ENCODE measurements around the gene TRAPPC6A.
"Not testable (repeated sequence)": the region's sequence is repeated elsewhere in the genome, so short reads cannot be mapped to it uniquely, and the experiment has no call there.

The TRAPPC6A gene

GRCh38 chr19:45121827-45122345 is 56.2 kb downstream of the TRAPPC6A start:
- no peaks in the 10 kb centered on the region for H3K36me3 ChIP-seq (ENCODE audit: control insufficient read depth in 1 of 2, insufficient read depth in 2 of 2, low read length in 2 of 2)
- no peak overlapping the region for H3K4me3 ChIP-seq (ENCODE audit: low read depth in 1 of 2, low read length in 2 of 2)
- H3K27ac ChIP-seq (ENCODE audit: low read length) = no peak overlapping the region
- peaks cover 3 to 21% of the 10 kb centered on the region in 2 donors for H3K4me1 ChIP-seq (ENCODE audit: control insufficient read depth in 1 of 2, insufficient read depth in 2 of 2, low read length in 2 of 2)
- H3K27me3 ChIP-seq (ENCODE audit: low read depth, low read length) = no peaks in the 10 kb centered on the region
- no peaks in the 10 kb centered on the region for H3K9me3 ChIP-seq (ENCODE audit: control insufficient read depth in 1 of 2, low read length in 2 of 2)

- H3K27me3 ChIP-seq (ENCODE audit: low read depth, low read length) = no peaks in the 10 kb centered on the region
- peaks cover 3 to 24% of the 10 kb centered on the region in 2 donors for H3K4me1 ChIP-seq (ENCODE audit: control insufficient read depth in 1 of 2, insufficient read depth in 2 of 2, low read length in 2 of 2)
- no peaks in the 10 kb centered on the region for H3K36me3 ChIP-seq (ENCODE audit: control insufficient read depth in 1 of 2, insufficient read depth in 2 of 2, low read length in 2 of 2)
- H3K4me3 ChIP-seq (ENCODE audit: low read depth in 1 of 2, low read length in 2 of 2) = no peak overlapping the region
- no peaks in the 10 kb centered on the region for H3K9me3 ChIP-seq (ENCODE audit: control insufficient read depth in 1 of 2, low read length in 2 of 2)
- no peak overlapping the region for H3K27ac ChIP-seq (ENCODE audit: low read length)
Observed at GRCh38 chr19:45119582-45119981, 58.5 kb downstream of the TRAPPC6A start.

GRCh38 chr19:45118591-45119355 is 59.3 kb downstream of the TRAPPC6A start:
- H3K27me3 ChIP-seq (ENCODE audit: low read depth, low read length); H3K36me3 ChIP-seq (ENCODE audit: control insufficient read depth in 1 of 2, insufficient read depth in 2 of 2, low read length in 2 of 2); H3K4me3 ChIP-seq (ENCODE audit: low read depth in 1 of 2, low read length in 2 of 2); H3K9me3 ChIP-seq (ENCODE audit: control insufficient read depth in 1 of 2, low read length in 2 of 2); H3K27ac ChIP-seq (ENCODE audit: low read length): not testable (repeated sequence)
- peaks cover 3 to 24% of the 10 kb centered on the region in 2 donors for H3K4me1 ChIP-seq (ENCODE audit: control insufficient read depth in 1 of 2, insufficient read depth in 2 of 2, low read length in 2 of 2)

DNA sequence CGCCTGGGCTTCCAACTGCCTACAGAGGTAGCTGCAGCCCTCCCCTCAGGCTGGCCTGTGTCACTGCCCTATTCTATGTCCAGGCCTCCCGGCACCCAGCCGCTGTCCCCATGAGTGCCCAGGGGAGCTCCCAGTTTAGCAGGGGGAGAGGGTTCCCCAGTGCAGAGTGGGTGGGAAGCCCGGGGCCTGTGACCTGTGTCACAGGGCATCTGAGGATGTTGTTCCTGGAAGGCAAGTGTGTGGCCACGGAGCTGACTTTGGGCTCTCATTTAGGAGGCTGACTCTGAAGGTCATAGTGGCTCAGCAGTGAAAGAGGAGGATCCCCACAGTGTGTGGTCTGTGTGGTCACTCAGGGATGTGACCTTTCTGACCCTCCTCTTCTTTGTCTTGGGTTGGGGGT is 59.9 kb downstream of the TRAPPC6A start:
- Histone ChIP-seq H3K36me3 (ENCODE audit: control insufficient read depth in 1 of 2, insufficient read depth in 2 of 2, low read length in 2 of 2) (no peaks in the 10 kb centered on the region), H3K4me1 (ENCODE audit: control insufficient read depth in 1 of 2, insufficient read depth in 2 of 2, low read length in 2 of 2) (peaks cover 3 to 24% of the 10 kb centered on the region in 2 donors), H3K27me3 (ENCODE audit: low read depth, low read length) (no peaks in the 10 kb centered on the region), H3K9me3 (ENCODE audit: control insufficient read depth in 1 of 2, low read length in 2 of 2) (no peaks in the 10 kb centered on the region), H3K27ac (ENCODE audit: low read length) (no peak overlapping the region), H3K4me3 (ENCODE audit: low read depth in 1 of 2, low read length in 2 of 2) (no peak overlapping the region)

- Histone ChIP-seq H3K4me1 (ENCODE audit: control insufficient read depth in 1 of 2, insufficient read depth in 2 of 2, low read length in 2 of 2) (peaks cover 3 to 24% of the 10 kb centered on the region in 2 donors), H3K27me3 (ENCODE audit: low read depth, low read length) (no peaks in the 10 kb centered on the region), H3K27ac (ENCODE audit: low read length) (no peak overlapping the region), H3K9me3 (ENCODE audit: control insufficient read depth in 1 of 2, low read length in 2 of 2) (no peaks in the 10 kb centered on the region), H3K4me3 (ENCODE audit: low read depth in 1 of 2, low read length in 2 of 2) (no peak overlapping the region), H3K36me3 (ENCODE audit: control insufficient read depth in 1 of 2, insufficient read depth in 2 of 2, low read length in 2 of 2) (no peaks in the 10 kb centered on the region)
Observed at GRCh38 chr19:45117671-45118070, 60.4 kb downstream of the TRAPPC6A start.

- Histone ChIP-seq H3K27ac (ENCODE audit: low read length) (no peak overlapping the region), H3K9me3 (ENCODE audit: control insufficient read depth in 1 of 2, low read length in 2 of 2) (no peaks in the 10 kb centered on the region), H3K27me3 (ENCODE audit: low read depth, low read length) (no peaks in the 10 kb centered on the region), H3K4me1 (ENCODE audit: control insufficient read depth in 1 of 2, insufficient read depth in 2 of 2, low read length in 2 of 2) (peaks cover 2 to 24% of the 10 kb centered on the region in 2 donors), H3K36me3 (ENCODE audit: control insufficient read depth in 1 of 2, insufficient read depth in 2 of 2, low read length in 2 of 2) (no peaks in the 10 kb centered on the region), H3K4me3 (ENCODE audit: low read depth in 1 of 2, low read length in 2 of 2) (no peak overlapping the region)
Observed at GRCh38 chr19:45117167-45117594, 60.9 kb downstream of the TRAPPC6A start.

DNA sequence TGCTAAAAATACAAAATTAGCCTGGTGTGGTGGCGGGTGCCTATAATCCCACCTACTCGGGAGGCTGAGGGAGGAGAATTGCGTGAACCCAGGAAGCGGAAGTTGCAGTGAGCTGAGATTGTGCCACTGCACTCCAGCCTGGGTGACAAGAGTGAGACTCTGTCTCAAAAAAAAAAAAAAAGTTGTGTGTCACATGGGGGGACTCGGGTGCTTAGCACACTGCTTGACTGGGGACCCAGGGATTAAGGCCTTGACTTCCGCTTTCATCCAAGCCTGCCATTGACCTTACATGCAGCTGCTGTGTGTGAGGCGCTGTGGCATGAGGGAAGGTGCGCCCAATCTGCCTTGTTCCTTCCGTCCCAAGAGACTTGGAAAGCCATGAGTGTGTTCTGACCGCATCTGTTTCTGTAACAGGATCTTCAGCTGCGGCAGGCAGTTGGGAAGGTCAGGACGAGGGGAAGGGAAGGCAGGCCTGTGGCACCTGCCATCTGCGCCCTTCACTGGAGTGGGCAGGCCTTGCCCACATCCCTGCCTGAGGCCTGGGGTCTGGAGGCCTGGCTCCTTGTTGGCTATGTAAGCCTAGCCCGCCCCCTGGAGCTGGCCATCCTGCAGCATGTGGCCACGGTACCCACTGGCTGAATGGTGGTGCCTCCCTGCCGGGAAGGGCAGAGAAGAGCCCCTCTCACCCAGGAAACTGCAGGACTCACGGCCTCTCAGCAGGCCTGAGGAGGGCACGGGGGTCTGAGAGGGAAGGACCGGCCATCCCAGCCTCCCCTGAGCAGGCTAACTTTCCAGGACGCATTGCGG is 62.0 kb downstream of the TRAPPC6A start:
- Histone ChIP-seq H3K9me3 (ENCODE audit: control insufficient read depth in 1 of 2, low read length in 2 of 2) (no peaks in the 10 kb centered on the region), H3K27ac (ENCODE audit: low read length) (no peak overlapping the region), H3K4me3 (ENCODE audit: low read depth in 1 of 2, low read length in 2 of 2) (no peak overlapping the region), H3K36me3 (ENCODE audit: control insufficient read depth in 1 of 2, insufficient read depth in 2 of 2, low read length in 2 of 2) (no peaks in the 10 kb centered on the region), H3K4me1 (ENCODE audit: control insufficient read depth in 1 of 2, insufficient read depth in 2 of 2, low read length in 2 of 2) (peaks cover 0 to 24% of the 10 kb centered on the region in 2 donors), H3K27me3 (ENCODE audit: low read depth, low read length) (no peaks in the 10 kb centered on the region)

GRCh38 chr19:45114116-45114515 is 63.9 kb downstream of the TRAPPC6A start:
- H3K27me3 ChIP-seq (ENCODE audit: low read depth, low read length) = no peaks in the 10 kb centered on the region
- no peak overlapping the region for H3K4me3 ChIP-seq (ENCODE audit: low read depth in 1 of 2, low read length in 2 of 2)
- H3K27ac ChIP-seq (ENCODE audit: low read length) = no peak overlapping the region
- H3K4me1 ChIP-seq (ENCODE audit: control insufficient read depth in 1 of 2, insufficient read depth in 2 of 2, low read length in 2 of 2) = peaks cover 0 to 24% of the 10 kb centered on the region in 2 donors
- no peaks in the 10 kb centered on the region for H3K36me3 ChIP-seq (ENCODE audit: control insufficient read depth in 1 of 2, insufficient read depth in 2 of 2, low read length in 2 of 2)
- no peaks in the 10 kb centered on the region for H3K9me3 ChIP-seq (ENCODE audit: control insufficient read depth in 1 of 2, low read length in 2 of 2)

DNA sequence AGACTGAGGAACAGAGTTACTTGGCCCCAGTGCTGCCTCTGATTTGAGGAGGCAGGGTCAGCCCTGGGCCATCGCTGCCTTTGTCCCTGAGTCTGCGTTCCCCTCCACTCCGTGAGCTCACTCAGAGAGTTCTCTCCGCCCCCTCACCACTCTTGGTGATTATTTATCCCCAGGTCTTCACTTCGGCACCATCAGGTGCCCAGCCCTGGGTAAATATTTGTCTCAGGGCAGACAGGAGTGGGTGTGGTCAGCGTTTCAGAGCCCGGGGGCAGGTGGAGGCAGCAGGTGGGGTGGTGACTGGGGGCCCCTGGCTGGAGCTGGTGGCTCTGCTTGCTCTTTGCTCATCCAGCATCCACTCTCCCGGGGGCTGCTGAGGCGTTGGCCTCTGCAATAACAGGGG is 64.4 kb downstream of the TRAPPC6A start:
- H3K4me1 ChIP-seq (ENCODE audit: control insufficient read depth in 1 of 2, insufficient read depth in 2 of 2, low read length in 2 of 2) = peaks cover 0 to 23% of the 10 kb centered on the region in 2 donors

More for the DNA sequence above, 64.4 kb downstream of the TRAPPC6A start:
- Histone ChIP-seq H3K27me3 (ENCODE audit: low read depth, low read length) (no peaks in the 10 kb centered on the region), H3K4me3 (ENCODE audit: low read depth in 1 of 2, low read length in 2 of 2) (no peak overlapping the region), H3K27ac (ENCODE audit: low read length) (no peak overlapping the region), H3K9me3 (ENCODE audit: control insufficient read depth in 1 of 2, low read length in 2 of 2) (no peaks in the 10 kb centered on the region), H3K36me3 (ENCODE audit: control insufficient read depth in 1 of 2, insufficient read depth in 2 of 2, low read length in 2 of 2) (no peaks in the 10 kb centered on the region)

Data from muscle layer of duodenum (tissue), 2 donors.